ENCODE data around the gene RBM47. TPM values are rescaled to one million over a fixed set of nuclear protein-coding genes. Genes with fewer than 3 reads are reported as not detected.

Gene RBM47
- total RNA-seq, 1 donor from 2014 or later = 0.98 TPM

GRCh38 chr4:40544221-40544620 is 85.4 kb downstream of the RBM47 start:
- Mint-ChIP-seq H3K4me1 (ENCODE audit: low read depth, unreplicated experiment) (no peaks in the 10 kb centered on the region), H3K4me3 (ENCODE audit: unreplicated experiment) (no peak overlapping the region), H3K27ac (ENCODE audit: unreplicated experiment) (no peak overlapping the region), H3K36me3 (ENCODE audit: unreplicated experiment) (no peaks in the 10 kb centered on the region), H3K9me3 (ENCODE audit: unreplicated experiment) (no peaks in the 10 kb centered on the region), H3K27me3 (ENCODE audit: unreplicated experiment) (no peaks in the 10 kb centered on the region)
- no peak for TF ChIP-seq CTCF (IDR thresholded peaks at IDR 0.05; ENCODE audit: partially characterized antibody, unreplicated experiment)
- DNase-seq = no peak

GRCh38 chr4:40540800-40541199 is 88.9 kb downstream of the RBM47 start:
- Mint-ChIP-seq H3K4me1 (ENCODE audit: low read depth, unreplicated experiment) (no peaks in the 10 kb centered on the region), H3K27me3 (ENCODE audit: unreplicated experiment) (no peaks in the 10 kb centered on the region), H3K27ac (ENCODE audit: unreplicated experiment) (no peak overlapping the region), H3K9me3 (ENCODE audit: unreplicated experiment) (no peaks in the 10 kb centered on the region), H3K36me3 (ENCODE audit: unreplicated experiment) (no peaks in the 10 kb centered on the region), H3K4me3 (ENCODE audit: unreplicated experiment) (no peak overlapping the region)
- TF ChIP-seq CTCF (IDR thresholded peaks at IDR 0.05; ENCODE audit: partially characterized antibody, unreplicated experiment) = no peak
- DNase-seq = no peak

GRCh38 chr4:40536032-40536431 is 93.6 kb downstream of the RBM47 start:
- Mint-ChIP-seq H3K36me3 (ENCODE audit: unreplicated experiment) (no peaks in the 10 kb centered on the region), H3K9me3 (ENCODE audit: unreplicated experiment) (no peaks in the 10 kb centered on the region), H3K27ac (ENCODE audit: unreplicated experiment) (no peak overlapping the region), H3K27me3 (ENCODE audit: unreplicated experiment) (peaks cover 1% of the 10 kb centered on the region), H3K4me3 (ENCODE audit: unreplicated experiment) (no peak overlapping the region), H3K4me1 (ENCODE audit: low read depth, unreplicated experiment) (no peaks in the 10 kb centered on the region)
- no peak for TF ChIP-seq CTCF (IDR thresholded peaks at IDR 0.05; ENCODE audit: partially characterized antibody, unreplicated experiment)
- no peak for DNase-seq

- TF ChIP-seq CTCF (IDR thresholded peaks at IDR 0.05; ENCODE audit: partially characterized antibody, unreplicated experiment) = no peak
- no peaks in the 10 kb centered on the region for H3K9me3 Mint-ChIP-seq (ENCODE audit: unreplicated experiment)
- no peaks in the 10 kb centered on the region for H3K4me1 Mint-ChIP-seq (ENCODE audit: low read depth, unreplicated experiment)
- no peak overlapping the region for H3K27ac Mint-ChIP-seq (ENCODE audit: unreplicated experiment)
- no peak for DNase-seq
- H3K4me3 Mint-ChIP-seq (ENCODE audit: unreplicated experiment) = no peak overlapping the region
- H3K36me3 Mint-ChIP-seq (ENCODE audit: unreplicated experiment) = no peaks in the 10 kb centered on the region
- H3K27me3 Mint-ChIP-seq (ENCODE audit: unreplicated experiment) = peaks cover 3% of the 10 kb centered on the region
These were observed 98.0 kb downstream of the RBM47 start for GRCh38 chr4:40531636-40532023.

- peaks cover 3% of the 10 kb centered on the region for H3K27me3 Mint-ChIP-seq (ENCODE audit: unreplicated experiment)
- no peaks in the 10 kb centered on the region for H3K9me3 Mint-ChIP-seq (ENCODE audit: unreplicated experiment)
- DNase-seq = no peak
- H3K4me3 Mint-ChIP-seq (ENCODE audit: unreplicated experiment) = no peak overlapping the region
- no peaks in the 10 kb centered on the region for H3K36me3 Mint-ChIP-seq (ENCODE audit: unreplicated experiment)
- no peak overlapping the region for H3K27ac Mint-ChIP-seq (ENCODE audit: unreplicated experiment)
- no peak for TF ChIP-seq CTCF (IDR thresholded peaks at IDR 0.05; ENCODE audit: partially characterized antibody, unreplicated experiment)
- no peaks in the 10 kb centered on the region for H3K4me1 Mint-ChIP-seq (ENCODE audit: low read depth, unreplicated experiment)
These were observed 98.6 kb downstream of the RBM47 start for GRCh38 chr4:40530961-40531635.

Data from glutamatergic neuron (in vitro differentiated cells).